GM18511 (cell line): ENCODE data around the gene AP2M1.

Experiments used
- ATAC-seq: cut with Tn5 transposase; IDR thresholded peaks from one replicate; pipeline ENCODE4 v1.9.1; 2021; ENCODE audit warnings: mild to moderate bottlenecking, moderate library complexity; ENCODE audit not compliant: unreplicated experiment

AP2M1 gene

DNA sequence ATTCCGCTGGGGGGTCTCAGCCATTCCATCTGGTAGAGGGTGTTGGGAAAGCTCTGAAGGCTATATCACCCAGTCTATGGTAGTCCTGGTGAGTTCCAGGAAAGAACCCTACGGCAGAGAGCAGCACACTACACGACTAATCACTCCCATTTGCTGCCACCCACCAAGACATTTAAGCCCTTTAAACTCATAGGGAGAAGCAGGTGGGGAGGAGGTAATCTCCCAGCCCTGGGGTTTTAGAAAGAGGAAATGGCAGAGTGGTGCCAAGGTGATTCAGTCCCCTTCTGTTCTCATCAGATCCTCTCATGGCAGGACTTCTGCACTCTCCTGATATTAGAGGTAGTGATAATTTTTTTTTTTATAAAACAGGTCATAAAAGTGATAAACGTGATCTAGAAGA, 44.2 kb downstream of the AP2M1 start:
- ATAC-seq: no peak

DNA sequence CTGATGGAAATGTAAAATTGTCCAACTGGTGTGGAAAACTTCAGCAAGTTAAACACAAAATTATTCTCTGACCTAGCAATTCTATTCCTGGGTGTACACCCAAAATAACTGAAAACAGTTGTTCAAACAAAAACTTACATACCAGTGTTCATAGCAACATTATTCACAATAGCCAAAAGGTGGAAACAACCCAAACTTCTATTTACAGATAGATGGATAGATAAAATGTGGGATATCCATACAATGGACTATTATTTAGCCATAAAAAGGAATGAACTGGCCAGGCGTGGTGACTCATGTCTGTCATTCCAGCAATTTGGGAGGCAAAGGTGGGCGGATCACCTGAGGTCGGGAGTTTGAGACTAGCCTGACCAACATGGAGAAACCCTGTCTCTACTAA, 47.9 kb downstream of the AP2M1 start:
- no peak for ATAC-seq

DNA sequence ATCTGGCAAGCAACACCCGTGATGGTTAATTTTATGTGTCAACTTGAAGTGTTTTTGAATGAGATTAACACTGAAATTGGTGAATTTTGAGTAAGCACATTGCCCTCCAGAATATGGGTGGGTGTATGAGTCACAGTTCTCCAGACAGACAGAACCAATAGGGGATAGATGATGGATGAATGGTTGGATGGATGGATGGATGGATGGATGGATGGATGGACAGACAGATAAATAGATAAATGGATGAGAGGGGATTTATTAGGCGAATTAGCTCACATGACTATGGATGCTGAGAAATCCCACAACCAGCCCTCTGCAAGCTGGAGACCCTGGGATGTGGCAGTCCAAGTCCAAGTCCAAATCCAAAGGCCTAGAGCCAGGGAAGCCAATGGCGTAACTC, 49.3 kb downstream of the AP2M1 start:
- no peak for ATAC-seq

DNA sequence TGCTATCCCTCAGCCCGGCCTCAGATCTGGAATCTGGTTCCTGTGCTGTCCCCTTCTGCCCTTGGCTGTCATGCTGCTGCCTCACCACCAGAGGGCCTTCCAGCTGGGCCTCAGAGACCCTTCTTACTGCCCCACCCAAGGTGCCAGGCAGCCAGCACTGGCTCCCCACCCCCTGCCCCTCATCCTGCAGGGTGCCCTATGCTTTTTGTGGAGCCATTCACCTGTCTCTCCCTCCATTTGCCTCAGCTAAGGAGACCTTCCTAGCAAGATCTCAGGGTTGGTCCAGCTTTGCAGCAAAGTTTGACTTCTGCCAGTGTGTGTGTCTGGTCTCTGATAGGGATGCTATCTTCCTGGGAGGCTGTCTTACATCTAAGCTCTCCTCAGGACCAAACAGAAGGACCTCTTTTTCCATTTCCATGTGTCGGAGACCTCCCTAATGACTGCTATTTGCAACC, 52.9 kb downstream of the AP2M1 start:
- peak; percentile 50 for ATAC-seq

DNA sequence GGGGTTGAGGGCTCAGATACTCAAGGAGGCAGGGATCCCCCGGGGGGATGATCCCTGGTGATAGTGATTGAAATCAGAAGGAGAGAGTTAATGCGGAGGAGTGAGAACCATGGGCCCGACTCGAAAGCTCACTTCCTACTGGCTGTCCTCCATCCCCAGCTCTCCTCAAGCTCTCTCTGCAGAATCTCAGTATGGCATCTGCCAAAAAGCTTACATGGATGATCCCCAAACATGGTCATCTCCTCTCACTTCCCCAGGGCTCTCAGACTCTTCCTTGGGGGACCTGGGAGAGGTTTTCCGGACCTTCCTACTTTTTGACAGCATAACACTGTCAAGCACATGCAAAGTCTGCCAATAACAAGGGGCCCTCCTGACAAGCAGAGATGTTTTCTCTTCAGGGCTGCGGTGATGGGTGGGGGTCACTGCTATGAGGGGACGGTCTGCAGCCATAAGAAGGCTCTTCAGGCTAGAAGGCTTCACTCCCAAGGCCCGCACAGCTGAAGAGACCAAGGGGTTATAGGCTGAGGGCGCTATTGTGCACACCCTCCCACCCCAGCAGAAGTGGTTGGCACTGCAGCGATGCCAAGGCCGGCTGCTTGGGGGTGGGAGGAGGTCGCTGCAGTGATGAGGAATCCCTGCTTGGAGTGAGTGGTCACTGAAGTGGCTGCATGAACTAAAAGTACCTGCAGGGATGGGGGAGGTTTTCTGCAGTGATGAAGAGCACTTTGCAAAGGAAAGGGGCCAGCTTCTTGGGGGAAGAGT, 53.9 kb downstream of the AP2M1 start:
- ATAC-seq: no peak

DNA sequence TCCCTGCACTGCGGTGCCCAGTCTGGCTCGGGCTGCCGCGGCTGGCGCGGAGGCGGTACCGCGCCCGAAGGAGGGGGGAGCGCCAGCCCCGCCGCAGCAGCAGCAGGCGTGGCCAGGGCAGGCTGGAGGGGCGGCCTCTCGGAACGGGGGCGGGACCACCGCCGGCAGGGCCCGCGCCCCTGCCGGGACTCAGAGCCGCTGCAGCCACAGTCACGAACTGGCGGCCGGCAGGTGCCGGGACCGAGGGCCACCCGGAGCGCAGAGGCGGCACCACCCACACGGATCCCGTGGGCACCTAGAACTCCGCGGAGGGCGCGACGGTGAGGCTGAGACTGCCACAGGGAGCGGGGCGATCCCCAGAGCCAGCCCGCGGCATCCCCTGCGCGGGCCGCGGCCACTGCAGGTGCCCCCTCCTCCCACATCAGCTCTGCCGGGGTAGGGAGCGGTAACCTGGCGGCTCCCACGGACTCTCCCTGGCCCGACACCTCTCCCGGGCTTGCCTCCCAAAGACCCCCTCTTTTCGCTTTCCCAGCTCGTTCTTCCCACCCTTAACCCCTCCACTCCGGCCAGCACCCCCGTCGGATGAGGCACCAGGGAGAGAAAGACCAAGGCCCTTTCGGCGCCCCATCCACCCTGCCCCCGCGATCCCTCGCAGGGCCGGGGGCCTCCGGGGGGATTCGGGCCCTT, 54.9 kb downstream of the AP2M1 start, which contains the start of gene VWA5B2:
Gene VWA5B2, plus strand, starts transcription at position 192 of the 687 bp plus-strand sequence. CDS start 944 bp downstream, outside the sequence.
- ATAC-seq: peak; percentile 82

DNA sequence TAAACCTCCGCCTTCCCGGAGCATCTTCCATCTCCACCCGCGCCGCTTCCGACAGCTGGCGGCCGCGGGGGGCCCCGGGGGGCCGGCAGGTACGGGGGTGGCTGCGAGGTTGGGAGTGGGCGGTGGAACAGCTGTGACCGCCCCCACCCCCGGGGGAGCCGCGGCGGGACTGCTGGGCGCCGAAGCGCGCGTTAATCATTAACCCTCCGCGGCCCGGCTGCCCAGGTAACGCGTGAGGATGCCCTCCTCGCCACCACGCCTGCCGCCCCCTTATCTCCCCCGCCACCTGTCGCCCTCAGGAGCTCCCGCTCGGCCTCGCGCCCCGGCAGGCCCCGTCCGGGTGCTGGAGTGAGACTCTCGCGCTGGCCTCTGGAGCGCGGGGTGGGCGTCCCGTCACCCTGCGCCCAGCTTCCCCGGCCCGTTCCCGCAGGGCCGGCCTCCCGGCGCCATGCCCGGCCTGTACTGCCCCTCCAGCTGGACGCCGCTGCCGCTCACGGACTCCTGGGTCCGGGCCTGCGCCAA, 55.5 kb downstream of the AP2M1 start:
- peak; percentile 39 for ATAC-seq

DNA sequence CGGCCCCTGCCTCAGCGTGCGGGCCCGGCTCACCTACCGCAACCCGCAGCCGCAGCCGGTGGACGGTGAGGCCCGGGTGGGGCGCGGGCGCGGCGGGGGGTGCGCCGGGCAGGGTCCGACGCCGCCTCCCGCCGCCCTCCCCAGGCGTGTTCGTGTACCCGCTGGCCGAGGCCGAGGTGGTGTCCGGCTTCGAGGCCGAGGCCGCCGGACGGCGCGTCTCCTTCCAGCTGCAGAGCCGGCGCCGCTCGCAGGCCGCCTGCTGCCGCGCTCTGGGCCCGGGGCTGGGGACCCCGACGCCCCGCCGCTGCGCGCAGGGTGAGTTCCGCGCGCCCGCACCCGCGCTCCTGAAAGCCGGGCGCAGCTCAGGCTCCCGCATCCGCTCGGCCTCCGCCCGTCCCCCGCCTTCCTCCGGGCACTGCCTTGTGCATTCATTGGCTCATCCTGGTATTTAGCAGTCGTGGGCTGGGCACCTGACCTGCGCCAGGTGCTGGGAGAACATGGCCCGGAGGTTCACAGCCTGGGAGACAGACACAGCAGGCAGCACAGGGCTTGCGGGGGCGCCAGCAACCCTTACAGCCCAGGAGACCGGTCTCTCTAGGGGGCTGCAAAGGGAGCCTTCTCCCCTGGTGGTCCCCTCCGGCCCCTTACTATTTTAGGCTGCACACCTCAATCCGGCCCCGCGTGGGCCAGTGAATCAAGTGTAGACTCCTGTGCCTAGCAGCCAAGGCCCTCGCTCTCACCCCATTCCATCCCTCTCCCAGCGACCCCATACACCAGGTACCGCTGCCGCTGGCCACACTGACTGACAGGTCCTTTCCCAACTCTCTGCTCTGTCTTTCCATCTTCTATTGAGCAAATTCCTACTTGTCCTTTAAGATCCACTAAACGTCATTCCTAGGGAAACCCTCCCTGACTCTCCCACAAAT, 56.2 kb downstream of the AP2M1 start:
- no peak for ATAC-seq

DNA sequence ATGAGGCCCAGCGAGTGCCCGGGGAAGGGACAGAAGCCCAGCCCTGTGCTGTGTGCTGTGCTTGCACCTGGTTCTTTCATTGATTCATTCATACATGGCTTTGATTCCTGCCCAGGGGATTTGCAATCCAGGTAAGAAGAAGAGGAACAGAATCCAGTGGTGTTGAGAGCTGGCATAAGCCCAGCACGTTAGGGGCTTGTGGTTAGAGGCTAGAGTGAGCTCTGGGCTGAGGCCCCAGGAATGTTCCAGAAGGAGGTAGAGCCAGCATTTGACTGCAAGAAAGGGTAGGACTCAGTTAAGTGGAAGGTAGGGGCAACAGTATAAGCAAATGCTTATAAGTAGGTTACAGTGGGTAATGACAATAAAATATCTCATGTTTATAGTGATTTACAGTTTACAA, 57.0 kb downstream of the AP2M1 start:
- no peak for ATAC-seq

DNA sequence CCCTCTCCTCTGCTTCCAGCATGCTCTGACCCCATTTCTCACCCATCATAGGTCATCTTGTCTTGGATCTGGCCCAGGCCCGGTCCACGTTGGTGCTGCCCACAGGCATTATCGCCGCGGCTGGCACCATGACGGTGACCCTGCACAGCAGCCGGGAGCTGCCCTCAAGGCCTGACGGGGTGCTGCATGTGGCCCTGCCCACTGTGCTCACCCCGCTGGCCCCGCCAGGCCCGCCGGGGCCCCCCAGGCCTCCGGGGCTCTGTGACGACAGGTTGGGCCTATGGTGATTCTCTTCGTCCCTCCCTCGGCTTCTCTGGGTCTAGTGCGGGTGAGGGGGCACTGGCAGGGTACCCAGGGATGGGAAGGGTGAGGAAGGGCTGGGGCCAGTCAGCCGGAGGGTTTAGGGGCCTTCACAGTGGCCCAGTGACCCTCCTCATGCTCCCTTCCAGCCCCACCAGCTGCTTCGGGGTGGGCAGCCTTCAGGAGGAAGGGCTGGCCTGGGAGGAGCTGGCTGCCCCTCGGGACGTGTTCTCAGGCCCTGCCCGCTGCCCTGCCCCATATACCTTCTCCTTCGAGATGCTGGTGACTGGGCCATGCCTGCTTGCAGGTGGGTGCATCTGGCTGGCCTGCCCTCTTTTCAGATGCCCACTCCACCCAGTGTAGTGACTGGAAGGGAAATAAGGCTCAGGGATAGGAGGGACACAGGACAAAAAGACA, 58.6 kb downstream of the AP2M1 start:
- ATAC-seq: no peak
